AG08395 (cell line): ENCODE measurements around the gene NLGN1.

ENCODE experiments used
- DNase-seq: peaks from one replicate; pipeline ENCODE4 v3.0.0; 2012; ENCODE audit warnings: mixed read lengths, low spot score

The NLGN1 gene

GRCh38 chr3:173770011-173770410 lies 372.5 kb downstream of the NLGN1 start:
- peak; percentile 17 for DNase-seq

- no peak for DNase-seq
Observed at GRCh38 chr3:173770796-173771573, 373.4 kb downstream of the NLGN1 start.

- DNase-seq: no peak
Observed at GRCh38 chr3:173773800-173774199, 376.3 kb downstream of the NLGN1 start.

GRCh38 chr3:173774294-173774693 lies 376.8 kb downstream of the NLGN1 start:
- DNase-seq: no peak

- no peak for DNase-seq
Observed at GRCh38 chr3:173778251-173778650, 380.7 kb downstream of the NLGN1 start.

GRCh38 chr3:173780067-173780466 lies 382.5 kb downstream of the NLGN1 start:
- no peak for DNase-seq

GRCh38 chr3:173785004-173785403 lies 387.5 kb downstream of the NLGN1 start:
- no peak for DNase-seq

GRCh38 chr3:173789530-173790162 lies 392.1 kb downstream of the NLGN1 start:
- DNase-seq: peak; percentile 4

- no peak for DNase-seq
Observed at GRCh38 chr3:173793963-173794362, 396.4 kb downstream of the NLGN1 start.

- DNase-seq: no peak
Observed at GRCh38 chr3:173796405-173796804, 398.9 kb downstream of the NLGN1 start.

- no peak for DNase-seq
Observed at GRCh38 chr3:173796890-173797289, 399.3 kb downstream of the NLGN1 start.

- DNase-seq: no peak
Observed at GRCh38 chr3:173799060-173799816, 401.7 kb downstream of the NLGN1 start.

GRCh38 chr3:173800154-173800553 lies 402.6 kb downstream of the NLGN1 start:
- DNase-seq: no peak

GRCh38 chr3:173814809-173815208 lies 417.3 kb downstream of the NLGN1 start:
- no peak for DNase-seq

GRCh38 chr3:173819368-173819767 lies 421.8 kb downstream of the NLGN1 start:
- DNase-seq: no peak

GRCh38 chr3:173823911-173824460 lies 426.4 kb downstream of the NLGN1 start:
- peak; percentile 14 for DNase-seq

GRCh38 chr3:173825730-173826129 lies 428.2 kb downstream of the NLGN1 start:
- no peak for DNase-seq

GRCh38 chr3:173826416-173826815 lies 428.9 kb downstream of the NLGN1 start:
- no peak for DNase-seq

- peak; percentile 34 for DNase-seq
Observed at GRCh38 chr3:173826901-173827609, 429.5 kb downstream of the NLGN1 start.

GRCh38 chr3:173838644-173839043 lies 441.1 kb downstream of the NLGN1 start:
- DNase-seq: no peak

- DNase-seq: no peak
Observed at GRCh38 chr3:173839859-173840258, 442.3 kb downstream of the NLGN1 start.

GRCh38 chr3:173841334-173841733 lies 443.8 kb downstream of the NLGN1 start:
- DNase-seq: no peak
